GM23248 (cell line): ENCODE measurements around the gene PDIA5. TPM values are rescaled to one million over a fixed set of nuclear protein-coding genes. Genes with fewer than 3 reads are reported as not detected.

Experiments
- DNase-seq: peaks from one replicate; pipeline ENCODE4 v3.0.0-alpha.2; 2015
- H2AFZ ChIP-seq: fragments of 200-600 bp; sonication (generic); 2 replicates; pipeline ENCODE4 v1.6.1; 2016; ENCODE audit warnings: antibody characterized with exemption
- H3F3A ChIP-seq: fragments of 200-600 bp; sonication (generic); 2 replicates; pipeline ENCODE4 v1.6.1; 2016; ENCODE audit warnings: mild to moderate bottlenecking, antibody characterized with exemption, mixed run types; ENCODE audit not compliant: insufficient read depth
- H3K27ac ChIP-seq: fragments of 200-600 bp; sonication (generic); 2 replicates; pipeline ENCODE4 v1.5.1; 2016; ENCODE audit warnings: mild to moderate bottlenecking
- H3K27me3 ChIP-seq: fragments of 200-600 bp; sonication (generic); replicated peaks from 2 replicates; pipeline ENCODE4 v1.6.1; 2016; ENCODE audit warnings: mild to moderate bottlenecking; ENCODE audit not compliant: insufficient read depth
- H3K36me3 ChIP-seq: fragments of 200-600 bp; sonication (generic); 2 replicates; pipeline ENCODE4 v1.6.1; 2016; ENCODE audit warnings: low read depth, mild to moderate bottlenecking
- H3K4me1 ChIP-seq: fragments of 200-600 bp; sonication (generic); 2 replicates; pipeline ENCODE4 v1.6.1; 2016; ENCODE audit warnings: mild to moderate bottlenecking; ENCODE audit not compliant: insufficient read depth
- H3K4me2 ChIP-seq: fragments of 200-600 bp; sonication (generic); one replicate; pipeline ENCODE4 v1.6.1; 2016; ENCODE audit warnings: mild to moderate bottlenecking; ENCODE audit not compliant: unreplicated experiment
- H3K4me3 ChIP-seq: fragments of 200-600 bp; sonication (generic); 2 replicates; pipeline ENCODE4 v1.5.1; 2016; ENCODE audit warnings: mild to moderate bottlenecking
- H3K79me2 ChIP-seq: fragments of 200-600 bp; sonication (generic); 2 replicates; pipeline ENCODE4 v1.6.1; 2016; ENCODE audit warnings: mild to moderate bottlenecking; ENCODE audit not compliant: insufficient read depth
- H3K9ac ChIP-seq: fragments of 200-600 bp; sonication (generic); 2 replicates; pipeline ENCODE4 v1.6.1; 2016; ENCODE audit warnings: mild to moderate bottlenecking
- H3K9me2 ChIP-seq: fragments of 200-600 bp; sonication (generic); 2 replicates; pipeline ENCODE4 v1.6.1; 2016; ENCODE audit warnings: mixed run types, mild to moderate bottlenecking, moderate library complexity; ENCODE audit not compliant: insufficient read depth
- H3K9me3 ChIP-seq: fragments of 200-600 bp; sonication (generic); one replicate; pipeline ENCODE4 v1.6.1; 2017; ENCODE audit warnings: low read depth
- H4K20me1 ChIP-seq: fragments of 200-600 bp; sonication (generic); 2 replicates; pipeline ENCODE4 v1.6.0; 2016; ENCODE audit not compliant: insufficient read depth
- EZH2 ChIP-seq: fragments of 200-600 bp; sonication (generic); IDR thresholded peaks from 2 replicates; pipeline ENCODE4 v1.6.1; 2018; ENCODE audit warnings: antibody characterized with exemption, mild to moderate bottlenecking; ENCODE audit not compliant: insufficient read depth, poor library complexity, severe bottlenecking
- EZH2phosphoT487 ChIP-seq: fragments of 200-600 bp; sonication (generic); IDR thresholded peaks from 2 replicates; pipeline ENCODE4 v1.6.1; 2018; ENCODE audit warnings: antibody characterized with exemption, moderate library complexity, mild to moderate bottlenecking, low read depth; ENCODE audit not compliant: insufficient read depth
- WGBS, 2 experiments: methylation state at CpG; one replicate each; pipeline ENCODE4 v1.1.6; 2015 to 2017; ENCODE audit warnings: low lambda C conversion rate in 2 of 2, low coverage in 1 of 2; ENCODE audit errors: missing lambda C conversion rate in 2 of 2; 5-methylcytosine and 5-hydroxymethylcytosine counted together
- in situ Hi-C: fragments of 300-500 bp; cut with MboI; formaldehyde crosslinking; loops from 2 replicates; pipeline ENCODE4 v1.15.0; 2020
- polyA plus RNA-seq: library from polyadenylated mRNA; unstranded; fragments of >200 nt; fragmentation: Nextera tagmentation; extraction: Ambion mirVana; gene quantifications from 2 replicates; pipeline ENCODE4 v1.2.1, GENCODE V29; 2016
- total RNA-seq: library from RNA; depleted of rRNA; stranded (reverse); fragments of >200 nt; shearing (Covaris generic); gene quantifications from 2 replicates; pipeline ENCODE4 v1.2.3, GENCODE V29; 2014

The PDIA5 gene
- total and polyA plus RNA-seq, 2 experiments from 2014 or later, result 49.1 to 57.3 TPM

DNA sequence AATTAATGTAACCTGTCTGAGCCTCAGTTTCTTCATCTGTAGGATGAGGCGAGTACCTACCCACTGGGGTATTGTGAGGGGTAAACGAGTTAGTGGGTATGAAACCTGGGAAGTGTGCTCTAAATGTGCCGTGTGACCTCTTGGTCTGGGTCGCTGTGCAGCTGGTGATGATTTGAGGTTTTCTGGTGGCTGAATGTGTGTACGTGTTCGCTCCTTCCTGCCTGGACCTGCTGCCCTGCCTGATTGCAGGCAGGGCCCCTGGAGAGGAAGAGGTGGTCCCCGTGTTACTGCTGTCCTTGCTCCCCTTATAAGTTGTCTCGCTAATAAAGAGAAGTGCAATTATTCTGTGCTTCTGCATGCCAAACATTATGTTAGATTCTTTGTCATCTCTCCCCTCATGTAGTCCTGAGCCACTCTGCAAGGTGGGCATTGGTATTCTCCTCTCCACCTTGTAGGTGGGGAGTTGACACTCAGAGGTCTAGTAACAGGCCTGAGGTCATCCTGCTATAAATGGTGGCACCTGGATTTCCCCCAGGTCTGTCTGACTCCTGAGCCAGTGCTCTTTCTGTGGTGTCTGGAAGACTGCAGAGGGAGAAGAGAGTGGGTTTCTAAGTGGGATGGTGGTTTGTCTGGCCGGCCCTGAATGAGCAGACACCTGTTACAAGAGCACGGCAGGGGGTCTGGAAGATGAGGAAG is 15.7 kb downstream of the PDIA5 start:
- WGBS, 2 experiments, result 81 to 85% methylated on average over 10 of the region's 10 CpGs
- Histone ChIP-seq H3K27me3 (no peaks in the 10 kb centered on the region), H3K36me3 (no peaks in the 10 kb centered on the region), H3K4me2 (no peak overlapping the region), H2AFZ (no peak overlapping the region), H3K27ac (no peak overlapping the region), H3F3A (peaks cover 28% of the 10 kb centered on the region), H4K20me1 (peaks cover 23% of the 10 kb centered on the region), H3K9ac (no peak overlapping the region), H3K4me1 (peaks cover 63% of the 10 kb centered on the region), H3K9me3 (no peaks in the 10 kb centered on the region), H3K79me2 (peaks cover 96% of the 10 kb centered on the region), H3K4me3 (no peak overlapping the region), H3K9me2 (no peaks in the 10 kb centered on the region)
- TF ChIP-seq EZH2phosphoT487 (no peak), EZH2 (no peak)
- in situ Hi-C loops, result no loop called here
- no peak for DNase-seq

DNA sequence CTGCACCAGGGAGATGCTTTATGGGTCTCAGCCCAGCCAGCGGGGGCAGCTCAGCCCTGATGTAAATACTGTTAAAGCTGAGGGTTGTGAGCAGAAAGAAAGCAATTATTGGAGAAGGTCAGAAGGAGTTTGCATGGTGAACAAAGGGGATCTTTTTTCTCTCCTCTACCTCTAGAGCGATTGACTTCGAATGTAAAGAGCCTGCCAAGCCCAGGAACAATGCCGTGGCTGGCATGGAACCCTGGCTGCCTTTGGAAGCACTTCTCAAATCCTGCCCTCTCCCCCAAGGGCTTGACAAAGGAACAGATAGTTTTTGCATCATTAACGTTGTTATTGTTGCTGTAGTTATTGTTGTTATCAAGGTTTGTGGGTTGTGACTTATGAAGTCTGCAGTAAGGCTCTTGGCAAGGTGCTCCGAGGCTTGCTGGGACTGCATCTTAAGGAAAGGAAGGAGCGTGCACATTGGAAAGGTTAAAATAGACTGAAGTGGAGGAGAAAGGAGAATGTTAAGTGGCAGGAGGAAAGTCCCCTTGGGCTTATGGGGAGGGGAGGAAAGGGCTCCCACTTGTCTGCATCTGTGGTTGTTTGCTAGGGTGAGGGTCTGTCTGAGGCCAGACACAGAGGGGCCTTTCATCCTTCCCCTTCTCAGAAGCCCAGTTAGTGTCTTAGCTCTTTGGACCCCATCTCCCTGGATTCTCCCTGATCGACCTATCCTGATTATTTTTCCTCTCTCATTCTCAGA is 16.7 kb downstream of the PDIA5 start:
- no peaks in the 10 kb centered on the region for H3K27me3 ChIP-seq
- H3F3A ChIP-seq, result peaks cover 26% of the 10 kb centered on the region
- peaks cover 63% of the 10 kb centered on the region for H3K4me1 ChIP-seq
- 42 to 49% methylated on average over 8 of the region's 8 CpGs for WGBS, 2 experiments
- H3K36me3 ChIP-seq, result no peaks in the 10 kb centered on the region
- peak; percentile 49 for DNase-seq
- H3K4me3 ChIP-seq, result no peak overlapping the region
- peaks cover 23% of the 10 kb centered on the region for H4K20me1 ChIP-seq
- TF ChIP-seq EZH2phosphoT487 (no peak), EZH2 (no peak)
- no peak overlapping the region for H3K4me2 ChIP-seq
- H3K9ac ChIP-seq, result no peak overlapping the region
- no peaks in the 10 kb centered on the region for H3K9me2 ChIP-seq
- in situ Hi-C loops, result no loop called here
- peaks cover 96% of the 10 kb centered on the region for H3K79me2 ChIP-seq
- H2AFZ ChIP-seq, result no peak overlapping the region
- no peak overlapping the region for H3K27ac ChIP-seq
- H3K9me3 ChIP-seq, result no peaks in the 10 kb centered on the region

- TF ChIP-seq EZH2phosphoT487, result no peak
- TF ChIP-seq EZH2, result no peak
- H3K4me1 ChIP-seq, result peaks cover 60% of the 10 kb centered on the region
- H3K36me3 ChIP-seq, result no peaks in the 10 kb centered on the region
- no peak overlapping the region for H3K27ac ChIP-seq
- no peak overlapping the region for H2AFZ ChIP-seq
- H3K27me3 ChIP-seq, result no peaks in the 10 kb centered on the region
- H4K20me1 ChIP-seq, result peaks cover 23% of the 10 kb centered on the region
- peaks cover 96% of the 10 kb centered on the region for H3K79me2 ChIP-seq
- H3K4me3 ChIP-seq, result no peak overlapping the region
- 0 out of 2 replicates have a peak overlapping the region, but pooled peaks have one; percentile 10 for H3K9ac ChIP-seq
- peak; percentile 37 for DNase-seq
- no peaks in the 10 kb centered on the region for H3K9me3 ChIP-seq
- 38 to 49% methylated on average over 6 of the region's 6 CpGs for WGBS, 2 experiments
- no peaks in the 10 kb centered on the region for H3K9me2 ChIP-seq
- H3F3A ChIP-seq, result peaks cover 22% of the 10 kb centered on the region
- in situ Hi-C loops, result no loop called here
- H3K4me2 ChIP-seq, result peak overlapping the region; percentile 39
Measured at GRCh38 chr3:123084192-123084591, 17.4 kb downstream of the PDIA5 start.

GRCh38 chr3:123084738-123085237 is 18.0 kb downstream of the PDIA5 start:
- no peak overlapping the region for H3K27ac ChIP-seq
- 0 out of 2 replicates have a peak overlapping the region, but pooled peaks have one; percentile 10 for H3K9ac ChIP-seq
- H3K36me3 ChIP-seq, result no peaks in the 10 kb centered on the region
- H4K20me1 ChIP-seq, result peaks cover 23% of the 10 kb centered on the region
- no peak overlapping the region for H3K4me3 ChIP-seq
- peaks cover 100% of the 10 kb centered on the region for H3K79me2 ChIP-seq
- 55 to 61% methylated on average over 6 of the region's 6 CpGs for WGBS, 2 experiments
- no peak for DNase-seq
- no peaks in the 10 kb centered on the region for H3K9me2 ChIP-seq
- no peaks in the 10 kb centered on the region for H3K9me3 ChIP-seq
- H2AFZ ChIP-seq, result no peak overlapping the region
- in situ Hi-C loops, result no loop called here
- no peak for TF ChIP-seq EZH2phosphoT487
- no peak for TF ChIP-seq EZH2
- H3K4me2 ChIP-seq, result peak overlapping the region; percentile 39
- H3K27me3 ChIP-seq, result no peaks in the 10 kb centered on the region
- peaks cover 60% of the 10 kb centered on the region for H3K4me1 ChIP-seq
- H3F3A ChIP-seq, result peaks cover 20% of the 10 kb centered on the region
